HEK293T (cell line): Measurements from ENCODE around the gene CHCHD4.

ENCODE experiments used
- FOXM1 ChIP-seq: fragments of 450-650 bp; IDR thresholded peaks from 2 replicates; pipeline ENCODE4 v1.6.1; 2017; ENCODE audit warnings: mild to moderate bottlenecking, borderline replicate concordance
- LEF1 ChIP-seq: fragments of 450-650 bp; IDR thresholded peaks from 2 replicates; pipeline ENCODE4 v1.6.1; 2017; ENCODE audit warnings: mild to moderate bottlenecking, borderline replicate concordance

- TF ChIP-seq FOXM1 (no peak), LEF1 (no peak)
Observed at GRCh38 chr3:14141602-14142341, 17.1 kb upstream of the CHCHD4 start.
